Upper lobe of right lung (tissue), 1 donor: ENCODE data around the gene CMTM4. TPM values are rescaled to one million over a fixed set of nuclear protein-coding genes. Genes with fewer than 3 reads are reported as not detected.
"Not testable (repeated sequence)": the region's sequence is repeated elsewhere in the genome, so short reads cannot be mapped to it uniquely, and the experiment has no call there.

Experiments used
- ATAC-seq: fragments of 200-7000 bp; cut with Tn5 transposase; one replicate; pipeline ENCODE4 v1.9.1; 2020; ENCODE audit warnings: mild to moderate bottlenecking, moderate library complexity
- DNase-seq: peaks from one replicate; pipeline ENCODE4 v3.0.0-alpha.2; 2020
- H3K27ac ChIP-seq: fragments of 200-600 bp; one replicate; pipeline ENCODE4 v1.8.0; 2022
- H3K27me3 ChIP-seq: fragments of 200-600 bp; one replicate; pipeline ENCODE4 v1.8.0; 2022; ENCODE audit warnings: mild to moderate bottlenecking
- H3K36me3 ChIP-seq: fragments of 200-600 bp; one replicate; pipeline ENCODE4 v1.8.0; 2022
- H3K4me1 ChIP-seq: fragments of 200-600 bp; one replicate; pipeline ENCODE4 v1.8.0; 2022
- H3K4me3 ChIP-seq: fragments of 200-600 bp; one replicate; pipeline ENCODE4 v1.8.0; 2022; ENCODE audit warnings: mild to moderate bottlenecking
- H3K9me3 ChIP-seq: fragments of 200-600 bp; one replicate; pipeline ENCODE4 v1.8.0; 2022
- CTCF ChIP-seq: fragments of 200-600 bp; IDR thresholded peaks from one replicate; pipeline ENCODE4 v1.8.0; 2022; ENCODE audit warnings: antibody characterized with exemption
- intact Hi-C: fragments of 100-400 bp; cut with DNase I; formaldehyde crosslinking; loops from one replicate; pipeline ENCODE4 v1.11.0; 2022
- total RNA-seq: library from RNA; stranded (reverse); fragmentation: NEBNext Ultra II Directional; extraction: Animal tissue kit (Norgen Biotek cat#: 25700); gene quantifications from one replicate; pipeline ENCODE4 v1.2.1, GENCODE V29; 2021
- donor health status: DM: no; HTN: yes; CAD: no; lungs with severe emphysema.

The CMTM4 gene
- total RNA-seq, 1 donor from 2014 or later: 58.0 TPM

GRCh38 chr16:66616169-66616568, 80.4 kb downstream of the CMTM4 start:
- Histone ChIP-seq H3K4me3 (no peak overlapping the region), H3K4me1 (no peaks in the 10 kb centered on the region), H3K27ac (no peak overlapping the region), H3K9me3 (no peaks in the 10 kb centered on the region), H3K36me3 (peaks cover 45% of the 10 kb centered on the region), H3K27me3 (no peaks in the 10 kb centered on the region)
- ATAC-seq (no peak), DNase-seq (no peak)
- intact Hi-C loops: no loop called here
- no peak for TF ChIP-seq CTCF

DNA sequence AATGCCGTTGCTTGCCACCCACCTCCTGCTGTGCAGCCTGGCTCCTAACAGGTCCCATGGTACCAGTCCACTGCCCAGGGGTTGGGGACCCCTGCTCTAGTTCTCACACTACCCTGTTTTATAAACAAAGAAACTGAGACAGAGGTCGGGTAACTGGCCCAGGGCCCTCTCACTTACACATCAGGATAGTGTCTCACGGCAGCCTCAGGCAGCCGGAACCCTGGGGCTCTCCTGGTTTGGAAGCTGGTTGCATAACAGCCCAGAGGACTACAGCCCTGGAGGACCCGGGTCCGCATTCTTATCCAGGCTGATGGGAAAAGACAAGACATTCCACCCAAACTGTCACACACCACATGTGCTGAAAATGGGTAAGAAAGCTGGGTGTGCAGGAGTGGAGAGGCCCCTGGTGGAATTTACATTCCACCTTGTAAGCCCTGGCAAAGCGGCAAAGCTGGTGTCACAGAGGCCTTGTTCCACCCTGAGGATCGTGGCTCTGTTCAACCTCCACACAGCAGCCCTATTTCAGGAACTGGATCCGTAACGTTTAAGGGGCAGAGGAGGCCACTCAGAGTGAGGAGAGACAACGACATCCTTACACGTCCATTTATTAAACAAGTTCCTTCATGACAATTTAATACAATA, 82.3 kb downstream of the CMTM4 start:
- peaks cover 57% of the 10 kb centered on the region for H3K36me3 ChIP-seq
- ATAC-seq (no peak), DNase-seq (no peak)
- intact Hi-C loops: no loop called here
- no peaks in the 10 kb centered on the region for H3K9me3 ChIP-seq
- no peaks in the 10 kb centered on the region for H3K27me3 ChIP-seq
- TF ChIP-seq CTCF: no peak
- no peak overlapping the region for H3K27ac ChIP-seq
- no peak overlapping the region for H3K4me3 ChIP-seq
- H3K4me1 ChIP-seq: no peaks in the 10 kb centered on the region

DNA sequence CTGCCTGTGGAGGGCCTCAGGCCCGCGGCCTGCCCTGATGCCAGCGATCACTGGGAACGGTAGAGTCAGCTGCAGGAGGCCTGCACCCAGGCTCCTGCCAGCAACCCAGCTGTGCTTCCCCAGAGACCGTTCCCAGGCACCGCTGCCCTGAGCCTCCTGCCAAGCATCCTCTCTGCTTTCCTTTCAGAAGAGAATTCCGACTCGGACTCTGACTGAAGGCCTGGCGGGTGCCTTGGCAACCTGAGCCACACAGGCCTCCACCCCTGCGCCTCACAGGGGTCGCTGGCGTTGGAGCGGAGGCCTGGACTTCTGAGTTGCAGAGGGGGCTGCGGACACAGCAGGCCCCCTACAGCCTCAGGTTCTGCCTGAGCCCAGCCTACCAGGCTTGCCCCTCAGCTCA, 84.1 kb downstream of the CMTM4 start:
- H3K4me1 ChIP-seq: peaks cover 9% of the 10 kb centered on the region
- no peak overlapping the region for H3K27ac ChIP-seq
- no peak for TF ChIP-seq CTCF
- H3K9me3 ChIP-seq: no peaks in the 10 kb centered on the region
- H3K4me3 ChIP-seq: no peak overlapping the region
- intact Hi-C loops: no loop called here
- no peak for DNase-seq
- H3K36me3 ChIP-seq: peaks cover 57% of the 10 kb centered on the region
- no peaks in the 10 kb centered on the region for H3K27me3 ChIP-seq
- no peak for ATAC-seq

DNA sequence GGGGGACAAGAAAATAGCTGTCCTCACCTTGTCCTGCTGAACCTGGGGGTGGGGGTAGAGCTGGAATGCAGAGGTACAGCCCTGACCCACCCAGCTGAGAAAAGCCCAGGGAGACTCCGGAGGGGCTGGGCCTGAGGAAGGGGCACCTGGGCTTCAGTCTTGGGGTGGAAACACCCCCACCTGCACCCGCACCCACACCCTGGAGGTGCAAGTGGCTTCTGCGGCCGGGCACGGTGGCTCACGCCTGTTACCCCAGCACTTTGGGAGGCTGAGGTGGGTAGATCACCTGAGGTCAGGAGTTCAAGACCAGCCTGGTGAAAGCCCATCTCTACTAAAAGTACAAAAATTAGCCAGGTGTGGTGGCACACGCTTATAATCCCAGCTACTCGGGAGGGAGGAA, 84.6 kb downstream of the CMTM4 start:
- peaks cover 57% of the 10 kb centered on the region for H3K36me3 ChIP-seq
- H3K27ac ChIP-seq, H3K4me3 ChIP-seq, H3K27me3 ChIP-seq, intact Hi-C loops, ATAC-seq, H3K9me3 ChIP-seq, H3K4me1 ChIP-seq, DNase-seq: not testable (repeated sequence)

- Histone ChIP-seq H3K4me1 (peaks cover 15% of the 10 kb centered on the region), H3K9me3 (no peaks in the 10 kb centered on the region), H3K27ac (no peak overlapping the region), H3K27me3 (no peaks in the 10 kb centered on the region), H3K4me3 (no peak overlapping the region), H3K36me3 (peaks cover 57% of the 10 kb centered on the region)
- ATAC-seq: no peak
- intact Hi-C loops: no loop called here
- no peak for TF ChIP-seq CTCF
- DNase-seq: no peak
Measured at GRCh38 chr16:66610111-66610820, 86.3 kb downstream of the CMTM4 start.

GRCh38 chr16:66609139-66609510, 87.4 kb downstream of the CMTM4 start:
- H3K9me3 ChIP-seq: no peaks in the 10 kb centered on the region
- no peak overlapping the region for H3K27ac ChIP-seq
- TF ChIP-seq CTCF: no peak
- H3K4me1 ChIP-seq: peaks cover 15% of the 10 kb centered on the region
- DNase-seq: no peak
- intact Hi-C loops: no loop called here
- ATAC-seq: no peak
- H3K4me3 ChIP-seq: no peak overlapping the region
- peaks cover 45% of the 10 kb centered on the region for H3K36me3 ChIP-seq
- H3K27me3 ChIP-seq: no peaks in the 10 kb centered on the region
